T47D (cell line): ENCODE data around the gene HRK.
A peak's percentile ranks its signal among the peaks of the same experiment; 100 is the strongest.

Experiments
- DNase-seq, 2 experiments: peaks; one replicate each; pipeline versions ENCODE4 v3.0.0 to v3.0.0-alpha.2; 2011 to 2012; ENCODE audit warnings: low read depth in 1 of 2, low spot score in 1 of 2
- JUND ChIP-seq: IDR thresholded peaks from 2 replicates; pipeline ENCODE4 v1.6.1; 2012; ENCODE audit warnings: low read depth
- in situ Hi-C: cut with HindIII; loops from 2 replicates; pipeline ENCODE4 v1.10.0; 2016; ENCODE audit warnings: low sequenced_read_pairs, low pct_unique_long_range_greater_than_20kb

Gene HRK

DNA sequence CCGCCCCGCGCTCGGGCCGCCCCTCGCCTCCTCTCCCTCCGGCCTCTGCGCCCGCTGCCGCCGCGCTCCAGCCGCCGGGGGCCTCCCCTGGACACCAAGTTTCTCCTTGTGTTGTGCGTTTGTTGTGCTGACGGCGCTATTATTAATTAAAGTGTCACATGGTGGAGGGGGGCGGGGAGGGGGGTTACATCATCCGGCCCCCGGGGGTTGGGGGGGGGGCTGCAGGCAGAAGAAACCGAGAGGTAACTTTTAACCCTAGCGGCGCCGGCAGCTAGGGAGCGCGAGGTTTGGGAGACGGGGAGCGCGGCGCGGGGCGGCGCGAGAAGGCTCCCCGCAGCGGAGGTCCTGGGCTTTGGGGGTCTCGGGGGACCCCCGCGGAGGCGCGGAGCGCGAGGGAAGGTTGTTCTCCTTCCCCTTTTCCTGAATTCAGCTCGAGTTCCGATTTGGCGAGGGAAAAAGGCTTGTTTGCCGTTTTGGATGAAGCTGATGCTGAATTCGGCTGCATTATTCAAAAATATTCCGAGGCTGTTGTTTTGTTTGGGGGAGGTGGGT, at the start of gene HRK:
HRK (minus strand) TSS at position 117 of the 552 bp plus-strand sequence. CDS start 134 bp downstream, outside the sequence.
- in situ Hi-C loops, result no loop called here
- no peak for TF ChIP-seq JUND
- peak in 1 of 2 experiments; percentile 49 for DNase-seq

- DNase-seq, result no peak
- in situ Hi-C loops, result no loop called here
- TF ChIP-seq JUND, result no peak
Measured at GRCh38 chr12:116929885-116930284, 48.6 kb upstream of the HRK start.

DNA sequence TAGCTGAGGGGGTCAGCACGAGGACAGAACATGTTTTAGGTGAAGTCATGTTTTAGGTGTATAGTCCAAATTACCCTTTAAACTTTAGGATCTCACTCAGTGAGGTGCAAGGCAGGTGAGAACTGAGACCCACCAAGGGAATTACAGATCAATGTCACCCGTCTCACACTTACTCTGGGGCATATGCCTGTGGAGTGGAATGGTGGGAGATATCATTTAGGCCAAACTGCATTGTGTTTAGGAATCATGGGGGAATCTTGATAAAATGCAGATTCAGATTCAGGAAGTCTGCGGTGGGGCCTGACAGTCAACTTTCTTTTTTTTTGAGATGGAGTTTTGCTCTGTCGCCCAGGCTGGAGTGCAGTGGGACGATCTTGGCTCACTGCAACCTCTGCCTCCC, 47.3 kb upstream of the HRK start:
- TF ChIP-seq JUND, result no peak
- DNase-seq, result no peak
- in situ Hi-C loops, result no loop called here

DNA sequence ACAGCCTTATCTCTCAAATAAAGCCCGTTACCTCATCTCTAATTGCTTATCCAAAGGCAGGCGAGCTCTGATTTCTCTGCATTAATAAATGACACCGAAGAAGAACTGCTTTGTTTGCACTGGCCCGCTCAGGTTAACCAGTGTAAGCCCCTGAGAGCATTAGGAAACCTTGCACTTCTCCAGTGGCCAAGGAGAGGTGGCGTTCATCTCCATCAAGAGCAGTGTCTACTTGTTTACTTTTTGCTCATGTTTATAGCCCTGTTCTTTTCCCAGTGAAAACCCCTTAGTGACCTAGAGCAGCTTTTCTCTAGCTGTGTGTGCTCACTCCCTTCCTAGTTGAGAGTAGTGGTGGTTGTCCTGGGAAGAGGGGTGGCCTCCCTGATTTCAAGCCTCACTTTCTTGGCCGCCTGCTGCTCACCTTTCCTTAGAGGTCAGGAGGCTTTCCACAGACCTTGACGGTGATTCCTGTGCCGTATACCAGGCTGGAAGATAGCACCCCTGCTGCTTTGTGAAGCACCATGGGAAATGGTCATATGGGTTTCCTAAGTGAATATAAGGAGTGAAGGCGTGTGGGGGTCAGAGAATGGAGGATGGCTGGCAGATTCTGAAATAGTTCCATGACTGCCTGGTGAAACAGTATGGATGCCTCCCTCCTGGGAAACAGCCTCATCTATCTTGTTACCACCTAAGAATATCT, 46.2 kb upstream of the HRK start:
- in situ Hi-C loops, result no loop called here

DNA sequence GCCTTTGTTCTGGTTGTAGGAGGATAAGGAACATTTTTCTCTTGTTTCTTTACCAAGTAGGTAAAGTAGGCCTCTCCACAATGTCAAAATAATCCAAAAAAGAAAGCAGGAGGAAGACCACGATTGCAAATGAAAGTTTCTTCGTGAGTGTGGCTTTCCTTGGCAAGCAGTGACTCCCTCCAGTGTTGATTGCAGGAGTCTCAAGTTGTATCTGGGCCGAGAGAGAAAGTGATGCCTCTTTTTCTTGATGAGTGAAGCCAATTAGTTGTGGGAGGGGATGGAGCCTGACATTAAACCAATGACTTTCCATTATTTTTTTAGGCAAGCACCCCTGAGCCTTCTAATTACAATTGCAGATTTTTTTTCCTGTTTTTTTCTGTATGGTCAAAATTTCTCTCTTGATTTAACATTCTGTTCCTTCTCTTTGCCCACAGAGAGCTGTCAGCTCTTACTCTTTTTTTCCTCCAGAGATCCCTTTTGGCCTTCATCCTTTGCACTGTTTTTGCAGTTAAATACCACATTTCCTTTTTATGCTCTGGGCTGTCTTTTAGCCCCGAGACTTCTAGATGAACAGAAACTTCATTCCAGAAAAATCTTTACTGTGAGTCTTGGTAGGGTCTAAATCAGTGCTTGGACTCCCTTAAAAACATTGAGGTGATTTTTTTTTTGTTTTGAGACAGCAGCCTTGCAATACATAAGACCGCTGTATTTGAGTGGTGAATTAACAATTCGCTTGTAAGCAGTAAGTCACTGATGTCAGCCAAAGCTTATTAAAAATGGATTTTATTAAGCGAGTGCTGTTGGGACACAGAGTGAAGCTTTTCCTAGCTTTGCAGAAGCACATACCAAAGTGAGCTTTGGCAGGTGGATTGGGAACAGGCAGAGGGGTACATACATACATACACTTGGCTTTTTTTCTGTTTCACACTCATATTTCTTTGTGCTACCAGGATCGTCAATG, 45.3 kb upstream of the HRK start:
- in situ Hi-C loops, result no loop called here
- no peak for TF ChIP-seq JUND
- no peak for DNase-seq

More for the DNA sequence above, 46.2 kb upstream of the HRK start:
- no peak for TF ChIP-seq JUND
- DNase-seq, result no peak

DNA sequence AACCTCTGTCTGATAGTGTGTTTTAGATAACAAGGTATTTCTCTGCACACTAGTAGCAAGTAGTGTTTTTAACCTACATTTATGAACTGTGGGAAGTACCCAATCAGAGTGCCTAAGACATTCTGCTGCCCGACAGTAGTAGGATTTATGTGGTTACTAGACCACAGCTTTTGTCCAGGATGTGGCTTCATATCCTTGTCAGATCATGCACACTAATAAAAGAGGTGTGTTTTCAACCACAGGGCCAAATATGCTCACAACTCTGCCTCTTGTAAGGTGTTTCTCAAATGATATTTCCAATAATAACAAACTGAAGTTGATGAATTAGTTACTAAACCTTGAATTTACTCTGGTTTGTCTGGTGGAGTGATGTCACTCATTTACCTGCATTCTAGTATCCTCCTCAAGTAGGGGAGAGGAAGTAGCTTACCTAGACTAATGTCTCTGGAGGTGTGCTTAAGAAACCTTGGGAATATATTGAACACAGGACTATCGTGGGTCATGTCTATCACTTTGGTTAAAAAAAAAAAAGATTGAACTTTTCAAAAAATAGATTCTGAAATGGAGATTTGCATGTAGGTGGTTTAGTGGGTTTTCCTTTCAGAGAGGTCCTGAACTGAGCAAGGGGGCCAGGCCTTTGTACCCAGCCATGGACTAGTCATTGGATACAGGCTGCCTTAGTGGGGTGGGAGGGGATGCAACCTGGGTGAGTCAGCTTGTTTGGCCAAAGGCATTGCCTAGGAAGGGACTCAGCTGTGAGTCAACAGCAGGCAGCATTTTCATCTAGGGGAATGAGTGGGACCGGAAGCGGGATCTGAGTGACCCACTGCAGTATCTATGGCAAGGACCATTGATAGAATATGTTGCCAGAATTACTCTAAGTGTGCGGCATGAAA, 43.6 kb upstream of the HRK start:
- in situ Hi-C loops, result no loop called here
- TF ChIP-seq JUND, result no peak
- peak in 1 of 2 experiments; percentile 48 for DNase-seq

DNA sequence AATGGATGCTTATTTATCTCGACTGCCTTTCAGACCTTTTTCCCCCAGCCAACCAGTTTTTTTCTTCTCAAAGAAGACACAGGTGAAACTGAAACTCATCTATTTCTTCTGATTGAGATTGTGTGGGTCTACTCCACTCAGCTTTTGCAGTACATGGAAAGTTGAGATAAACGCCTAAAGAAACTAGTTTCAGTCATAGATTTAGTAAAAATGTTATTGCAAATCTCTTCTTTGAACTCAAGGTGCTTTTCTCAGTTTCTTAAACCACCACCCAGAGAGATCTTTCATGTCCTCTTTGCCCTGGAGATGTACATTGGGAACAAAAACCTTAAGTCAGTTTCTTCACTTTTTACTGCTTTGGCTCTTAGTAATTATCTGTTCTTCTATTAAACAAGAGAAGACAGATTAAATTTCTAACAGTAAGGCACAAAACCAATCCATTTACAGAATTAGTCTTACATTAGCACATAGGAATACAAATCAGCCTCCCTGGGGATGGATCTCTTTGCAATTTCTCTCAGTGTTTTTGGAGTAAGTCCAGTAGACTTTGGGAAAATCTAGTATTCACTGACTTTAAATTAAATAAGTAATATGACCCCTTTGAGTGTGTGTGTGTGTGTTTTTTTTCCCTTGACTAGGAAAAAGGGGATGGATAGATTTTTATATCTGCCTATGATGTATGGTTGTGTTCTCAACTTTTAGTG, 41.1 kb upstream of the HRK start:
- DNase-seq, result no peak
- no peak for TF ChIP-seq JUND
- in situ Hi-C loops, result no loop called here

- no peak for TF ChIP-seq JUND
- no peak for DNase-seq
- in situ Hi-C loops, result no loop called here
Measured at GRCh38 chr12:116920939-116921338, 39.7 kb upstream of the HRK start.

GRCh38 chr12:116919706-116920485, 38.7 kb upstream of the HRK start:
- TF ChIP-seq JUND, result no peak
- DNase-seq, result no peak
- in situ Hi-C loops, result no loop called here

DNA sequence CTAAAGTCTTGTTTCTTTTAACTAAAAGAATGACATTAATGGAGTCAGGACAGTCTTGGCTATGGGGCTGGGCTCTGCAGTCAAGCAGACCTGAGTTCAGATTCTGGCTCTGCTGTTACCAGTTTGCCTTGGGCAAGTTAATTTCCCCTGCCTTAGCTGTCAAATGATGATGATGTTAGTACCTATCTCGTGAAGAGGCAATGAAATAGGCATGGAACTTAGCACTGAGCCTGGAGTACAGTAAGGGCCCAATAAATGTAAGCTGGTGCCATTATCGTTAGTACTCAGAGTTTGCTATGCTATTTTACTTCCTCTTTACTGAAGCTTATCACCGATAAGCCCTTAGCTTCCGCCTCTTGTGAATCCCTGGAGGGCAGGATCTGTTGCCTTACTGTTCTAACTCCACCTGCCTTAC, 38.0 kb upstream of the HRK start:
- TF ChIP-seq JUND, result no peak
- DNase-seq, result no peak
- in situ Hi-C loops, result no loop called here

GRCh38 chr12:116918464-116918863, 37.2 kb upstream of the HRK start:
- in situ Hi-C loops, result no loop called here
- TF ChIP-seq JUND, result no peak

More at GRCh38 chr12:116918464-116918863, 37.2 kb upstream of the HRK start:
- peak in 1 of 2 experiments; percentile 53 for DNase-seq
